Astrocyte (in vitro differentiated cells and primary cell): ENCODE data around the gene ANP32A. TPM values are rescaled to one million over a fixed set of nuclear protein-coding genes. Genes with fewer than 3 reads are reported as not detected.

Experiments used
- DNase-seq: peaks from one replicate; pipeline ENCODE4 v3.0.0-alpha.2; 2010; ENCODE audit warnings: low read depth
- FAIRE-seq: peaks from 2 replicates; lab custom pipeline; 2011; peaks lifted over from hg19 to GRCh38; lab: Jason Lieb, UNC
- H2AFZ ChIP-seq: 2 replicates; pipeline ENCODE4 v1.6.0; 2012; ENCODE audit warnings: low read depth, low read length, inconsistent platforms
- H3K27ac ChIP-seq: 2 replicates; pipeline ENCODE4 v1.5.1; 2011; ENCODE audit warnings: low read depth, low read length, inconsistent platforms
- H3K27me3 ChIP-seq: 2 replicates; pipeline ENCODE4 v1.6.0; 2011; ENCODE audit warnings: low read length, inconsistent platforms; ENCODE audit not compliant: insufficient read depth
- H3K36me3 ChIP-seq: 2 replicates; pipeline ENCODE4 v1.5.1; 2011; ENCODE audit warnings: low read length, inconsistent platforms; ENCODE audit not compliant: insufficient read depth
- H3K4me1 ChIP-seq: 2 replicates; pipeline ENCODE4 v1.5.1; 2011; ENCODE audit warnings: low read length, inconsistent platforms; ENCODE audit not compliant: insufficient read depth
- H3K4me2 ChIP-seq: 2 replicates; pipeline ENCODE4 v1.6.0; 2012; ENCODE audit warnings: low read length, inconsistent platforms
- H3K4me3 ChIP-seq: 2 replicates; pipeline ENCODE4 v1.5.1; 2011; ENCODE audit warnings: low read depth, mild to moderate bottlenecking, low read length, inconsistent platforms; ENCODE audit not compliant: insufficient read depth
- H3K79me2 ChIP-seq: 2 replicates; pipeline ENCODE4 v1.6.0; 2012; ENCODE audit warnings: mild to moderate bottlenecking, low read length, inconsistent platforms; ENCODE audit not compliant: insufficient read depth
- H3K9ac ChIP-seq: 2 replicates; pipeline ENCODE4 v1.6.0; 2012; ENCODE audit warnings: mild to moderate bottlenecking, low read length, inconsistent platforms
- H3K9me3 ChIP-seq: 2 replicates; pipeline ENCODE4 v1.5.1; 2012; ENCODE audit warnings: low read depth, mild to moderate bottlenecking, low read length, inconsistent platforms; ENCODE audit not compliant: insufficient read depth
- H4K20me1 ChIP-seq: 2 replicates; pipeline ENCODE4 v1.6.0; 2012; ENCODE audit warnings: low read length, inconsistent platforms; ENCODE audit not compliant: insufficient read depth
- H3K27ac Mint-ChIP-seq: one replicate; pipeline ENCODE4 v1.8.0; 2021; ENCODE audit warnings: mild to moderate bottlenecking, mixed read lengths; ENCODE audit not compliant: unreplicated experiment
- H3K27me3 Mint-ChIP-seq: one replicate; pipeline ENCODE4 v1.8.0; 2021; ENCODE audit warnings: low read depth, mixed read lengths; ENCODE audit not compliant: unreplicated experiment
- H3K36me3 Mint-ChIP-seq: one replicate; pipeline ENCODE4 v1.8.0; 2021; ENCODE audit warnings: low read depth, mixed read lengths; ENCODE audit not compliant: unreplicated experiment
- H3K4me1 Mint-ChIP-seq: one replicate; pipeline ENCODE4 v1.8.0; 2021; ENCODE audit warnings: low read depth, mixed read lengths; ENCODE audit not compliant: unreplicated experiment
- H3K4me3 Mint-ChIP-seq: one replicate; pipeline ENCODE4 v1.8.0; 2021; ENCODE audit warnings: mild to moderate bottlenecking, moderate library complexity, mixed read lengths; ENCODE audit not compliant: unreplicated experiment
- H3K9me3 Mint-ChIP-seq: one replicate; pipeline ENCODE4 v1.8.0; 2021; ENCODE audit warnings: mild to moderate bottlenecking, mixed read lengths; ENCODE audit not compliant: unreplicated experiment
- EZH2 ChIP-seq: IDR thresholded peaks from 2 replicates; pipeline ENCODE4 v1.6.1; 2012; ENCODE audit warnings: mild to moderate bottlenecking, low read length, inconsistent platforms; ENCODE audit not compliant: insufficient read depth
- total RNA-seq: library from RNA; stranded (reverse); gene quantifications from 2 replicates; pipeline ENCODE4 v1.2.1, GENCODE V29; 2021
- TF ChIP-seq, protein P1 (sequence below): IDR thresholded peaks from 2 replicates; pipeline ENCODE4 v1.5.1; 2011; ENCODE audit warnings: low read depth, mild to moderate bottlenecking, inconsistent platforms, low read length, moderate library complexity; ENCODE audit not compliant: insufficient read depth

Gene ANP32A
- total RNA-seq, 1 donor from 2014 or later, result 138 TPM

DNA sequence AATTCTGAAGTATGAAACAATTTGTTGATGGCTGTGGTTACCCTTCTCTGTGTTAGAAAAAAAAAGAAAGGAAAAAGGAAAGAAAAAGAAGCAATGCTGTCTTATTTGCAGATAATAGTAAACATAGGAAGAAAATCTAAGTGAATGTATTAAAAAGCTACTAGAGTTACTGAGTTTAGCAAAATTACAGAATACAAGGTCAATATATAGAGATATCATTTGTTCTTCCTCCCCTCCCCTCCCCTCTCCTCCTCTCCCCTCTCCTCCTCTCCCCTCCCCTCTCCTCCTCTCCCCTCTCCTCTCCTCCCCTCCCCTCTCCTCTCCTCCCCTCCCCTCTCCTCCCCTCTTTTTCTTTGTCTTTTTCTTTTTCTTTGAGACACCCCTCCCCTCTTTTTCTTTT lies 69.1 kb downstream of the ANP32A start:
- Histone ChIP-seq H3K4me1 (no peaks in the 10 kb centered on the region), H3K36me3 (no peaks in the 10 kb centered on the region), H4K20me1 (no peaks in the 10 kb centered on the region), H3K4me3 (no peak overlapping the region), H3K27me3 (peaks cover 4% of the 10 kb centered on the region), H3K9ac (no peak overlapping the region), H3K4me2 (no peak overlapping the region), H3K27ac (no peak overlapping the region), H3K9me3 (no peaks in the 10 kb centered on the region), H2AFZ (no peak overlapping the region), H3K79me2 (no peaks in the 10 kb centered on the region)
- no peak for TF ChIP-seq EZH2
- TF ChIP-seq, protein P1, sequence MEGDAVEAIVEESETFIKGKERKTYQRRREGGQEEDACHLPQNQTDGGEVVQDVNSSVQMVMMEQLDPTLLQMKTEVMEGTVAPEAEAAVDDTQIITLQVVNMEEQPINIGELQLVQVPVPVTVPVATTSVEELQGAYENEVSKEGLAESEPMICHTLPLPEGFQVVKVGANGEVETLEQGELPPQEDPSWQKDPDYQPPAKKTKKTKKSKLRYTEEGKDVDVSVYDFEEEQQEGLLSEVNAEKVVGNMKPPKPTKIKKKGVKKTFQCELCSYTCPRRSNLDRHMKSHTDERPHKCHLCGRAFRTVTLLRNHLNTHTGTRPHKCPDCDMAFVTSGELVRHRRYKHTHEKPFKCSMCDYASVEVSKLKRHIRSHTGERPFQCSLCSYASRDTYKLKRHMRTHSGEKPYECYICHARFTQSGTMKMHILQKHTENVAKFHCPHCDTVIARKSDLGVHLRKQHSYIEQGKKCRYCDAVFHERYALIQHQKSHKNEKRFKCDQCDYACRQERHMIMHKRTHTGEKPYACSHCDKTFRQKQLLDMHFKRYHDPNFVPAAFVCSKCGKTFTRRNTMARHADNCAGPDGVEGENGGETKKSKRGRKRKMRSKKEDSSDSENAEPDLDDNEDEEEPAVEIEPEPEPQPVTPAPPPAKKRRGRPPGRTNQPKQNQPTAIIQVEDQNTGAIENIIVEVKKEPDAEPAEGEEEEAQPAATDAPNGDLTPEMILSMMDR, result no peak
- no peaks in the 10 kb centered on the region for H3K4me1 Mint-ChIP-seq
- no peak overlapping the region for H3K27ac Mint-ChIP-seq
- DNase-seq (no peak), FAIRE-seq (no peak)
- no peak overlapping the region for H3K4me3 Mint-ChIP-seq
- H3K36me3 Mint-ChIP-seq, result no peaks in the 10 kb centered on the region
- H3K27me3 Mint-ChIP-seq, result peaks cover 14% of the 10 kb centered on the region
- H3K9me3 Mint-ChIP-seq, result peaks cover 5% of the 10 kb centered on the region

DNA sequence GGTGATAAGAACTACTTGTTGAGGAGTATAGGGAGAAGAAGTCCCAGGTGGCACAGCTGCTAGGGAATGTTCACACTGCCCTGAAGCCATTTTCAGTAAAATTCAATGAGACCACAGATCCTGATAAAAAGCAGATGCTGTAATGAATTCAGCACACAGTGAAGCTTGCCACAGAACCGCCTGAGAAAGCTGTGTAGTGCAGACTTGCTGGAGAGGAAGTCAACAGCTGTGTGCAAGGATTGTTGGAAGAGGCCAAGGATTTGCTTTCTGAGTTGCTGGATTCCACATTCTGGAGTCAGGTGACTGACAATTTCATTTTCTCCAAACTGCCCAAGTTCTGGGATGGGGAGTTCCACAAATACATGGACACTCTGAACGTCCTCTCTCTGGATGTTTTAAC lies 70.9 kb downstream of the ANP32A start:
- no peaks in the 10 kb centered on the region for H3K36me3 ChIP-seq
- DNase-seq (no peak), FAIRE-seq (no peak)
- no peak overlapping the region for H2AFZ ChIP-seq
- H3K27ac Mint-ChIP-seq, result no peak overlapping the region
- no peaks in the 10 kb centered on the region for H3K4me1 ChIP-seq
- peaks cover 4% of the 10 kb centered on the region for H3K27me3 ChIP-seq
- H3K9me3 ChIP-seq, result no peaks in the 10 kb centered on the region
- H3K4me3 ChIP-seq, result no peak overlapping the region
- TF ChIP-seq, protein P1, result no peak
- no peak for TF ChIP-seq EZH2
- no peaks in the 10 kb centered on the region for H4K20me1 ChIP-seq
- no peak overlapping the region for H3K27ac ChIP-seq
- H3K9me3 Mint-ChIP-seq, result peaks cover 5% of the 10 kb centered on the region
- no peaks in the 10 kb centered on the region for H3K4me1 Mint-ChIP-seq
- H3K27me3 Mint-ChIP-seq, result peaks cover 7% of the 10 kb centered on the region
- H3K4me3 Mint-ChIP-seq, result no peak overlapping the region
- H3K79me2 ChIP-seq, result no peaks in the 10 kb centered on the region
- no peaks in the 10 kb centered on the region for H3K36me3 Mint-ChIP-seq
- no peak overlapping the region for H3K9ac ChIP-seq
- no peak overlapping the region for H3K4me2 ChIP-seq

DNA sequence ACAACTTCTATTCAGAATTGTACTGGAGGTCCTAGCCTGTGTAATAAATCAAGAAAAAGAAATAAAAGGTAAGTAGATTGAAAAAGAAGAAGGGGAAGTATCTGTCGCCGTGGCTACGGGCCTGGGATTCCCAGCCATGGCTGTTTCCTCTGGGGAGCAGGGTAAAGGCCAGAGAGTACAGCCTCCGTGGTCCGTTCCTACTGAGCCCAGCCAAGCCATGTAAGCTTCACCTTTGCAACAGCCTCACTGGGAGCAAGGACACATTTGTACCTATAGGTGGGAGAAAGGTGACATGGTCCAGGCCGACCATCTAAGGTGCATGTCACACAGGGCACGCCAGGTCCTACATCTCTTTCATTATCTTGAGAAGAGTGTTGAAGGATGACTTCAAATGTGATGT lies 71.3 kb downstream of the ANP32A start:
- no peaks in the 10 kb centered on the region for H3K36me3 ChIP-seq
- no peak overlapping the region for H3K4me3 ChIP-seq
- FAIRE-seq (no peak), DNase-seq (no peak)
- Mint-ChIP-seq H3K9me3 (peaks cover 5% of the 10 kb centered on the region), H3K27ac (no peak overlapping the region), H3K36me3 (no peaks in the 10 kb centered on the region), H3K4me3 (no peak overlapping the region), H3K4me1 (no peaks in the 10 kb centered on the region), H3K27me3 (peaks cover 6% of the 10 kb centered on the region)
- H3K27me3 ChIP-seq, result peaks cover 4% of the 10 kb centered on the region
- TF ChIP-seq EZH2, result no peak
- TF ChIP-seq, protein P1, result no peak
- H3K4me2 ChIP-seq, result no peak overlapping the region
- H3K9me3 ChIP-seq, result no peaks in the 10 kb centered on the region
- no peak overlapping the region for H3K27ac ChIP-seq
- no peaks in the 10 kb centered on the region for H4K20me1 ChIP-seq
- no peak overlapping the region for H2AFZ ChIP-seq
- H3K79me2 ChIP-seq, result no peaks in the 10 kb centered on the region
- no peaks in the 10 kb centered on the region for H3K4me1 ChIP-seq
- H3K9ac ChIP-seq, result no peak overlapping the region
